ENCODE results near the gene FBLIM1.

Gene FBLIM1

DNA sequence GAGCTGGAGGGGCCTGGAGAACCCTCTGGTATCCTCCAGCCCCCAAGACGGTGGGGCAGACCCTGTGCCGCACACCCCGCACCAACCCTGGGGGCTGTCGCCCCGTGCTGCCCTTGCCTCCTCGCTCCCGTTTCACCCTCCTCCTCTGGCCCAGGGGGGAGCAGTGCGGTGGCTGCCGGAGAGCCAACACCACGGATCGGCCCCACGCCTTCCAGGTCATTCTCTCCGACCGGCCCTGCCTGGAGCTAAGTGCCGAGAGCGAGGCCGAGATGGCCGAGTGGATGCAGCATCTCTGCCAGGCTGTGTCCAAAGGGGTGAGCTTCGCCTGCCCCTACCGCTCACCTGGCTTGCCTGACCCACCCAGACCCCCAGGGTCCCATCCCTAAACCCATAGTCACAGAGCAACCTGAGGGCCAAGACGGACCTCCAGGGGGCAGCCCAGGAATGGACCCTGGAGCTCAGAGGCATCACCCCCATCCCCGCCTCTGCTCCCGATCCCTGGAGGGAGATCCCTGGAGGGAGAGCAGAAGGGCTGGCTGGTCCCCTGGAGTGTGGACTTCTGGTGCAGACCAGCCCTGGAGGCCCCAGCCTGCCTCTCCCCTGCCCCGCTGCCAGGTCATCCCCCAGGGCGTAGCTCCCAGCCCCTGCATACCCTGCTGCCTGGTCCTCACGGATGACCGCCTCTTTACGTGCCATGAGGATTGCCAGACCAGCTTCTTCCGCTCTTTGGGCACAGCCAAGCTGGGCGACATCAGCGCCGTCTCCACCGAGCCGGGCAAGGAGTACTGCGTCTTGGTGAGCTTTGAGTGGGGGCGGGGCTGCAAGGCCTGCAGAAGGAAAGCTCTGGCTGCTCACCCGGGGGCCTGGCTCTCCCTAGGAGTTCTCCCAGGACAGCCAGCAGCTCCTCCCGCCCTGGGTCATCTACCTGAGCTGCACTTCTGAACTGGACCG is 26.6 kb upstream of the FBLIM1 start:
- no peak for DNase-seq

GRCh38 chr1:15732686-15733081 is 25.9 kb upstream of the FBLIM1 start:
- no peak for DNase-seq

DNA sequence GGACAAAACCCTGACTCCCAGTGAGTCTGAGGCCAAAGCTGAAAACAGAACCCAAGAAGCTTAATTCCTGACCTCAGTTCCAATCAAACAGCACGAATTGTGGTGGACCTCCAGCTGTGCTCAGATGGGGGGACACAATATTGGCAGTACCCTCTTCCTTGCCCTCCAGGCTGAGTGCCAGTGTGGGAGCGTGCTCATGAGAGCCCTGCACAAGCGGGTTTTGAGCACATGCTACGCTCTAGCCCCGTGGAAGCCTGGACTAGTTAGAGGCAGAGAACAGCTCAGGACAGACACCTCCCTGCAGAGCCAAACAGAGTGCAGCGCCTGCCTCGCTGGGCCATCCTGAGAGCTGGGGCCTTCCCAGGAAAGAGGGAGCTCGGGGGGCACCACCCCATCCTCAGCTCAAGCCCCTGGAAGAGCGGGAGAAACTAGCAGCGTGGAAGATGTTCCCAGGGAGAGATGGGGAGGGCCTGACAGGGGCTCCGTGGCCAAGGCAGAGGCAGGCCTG is 25.3 kb upstream of the FBLIM1 start:
- DNase-seq = no peak

DNA sequence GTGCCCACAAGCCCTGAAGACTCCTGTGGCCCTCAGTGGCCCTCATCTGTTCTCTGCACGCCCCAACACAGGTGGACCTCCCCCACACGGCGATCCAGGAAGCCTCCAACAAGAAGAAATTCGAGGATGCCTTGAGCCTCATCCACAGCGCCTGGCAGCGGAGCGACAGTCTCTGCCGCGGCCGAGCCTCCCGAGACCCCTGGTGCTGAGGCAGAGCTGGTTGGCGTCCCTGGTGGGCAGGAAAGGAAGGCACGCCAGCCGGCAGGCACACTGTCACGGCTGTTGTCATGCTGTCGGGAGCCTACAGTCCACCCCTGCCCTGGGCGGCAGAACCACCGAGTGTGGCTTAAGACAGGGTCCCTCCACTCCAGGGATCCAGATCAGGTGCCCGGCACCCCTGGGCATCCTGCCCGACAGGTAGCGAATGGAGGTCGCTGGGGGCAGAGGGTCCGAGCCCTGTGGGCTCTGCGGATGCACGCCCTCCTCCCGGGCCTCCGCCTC is 24.8 kb upstream of the FBLIM1 start:
- DNase-seq = no peak

DNA sequence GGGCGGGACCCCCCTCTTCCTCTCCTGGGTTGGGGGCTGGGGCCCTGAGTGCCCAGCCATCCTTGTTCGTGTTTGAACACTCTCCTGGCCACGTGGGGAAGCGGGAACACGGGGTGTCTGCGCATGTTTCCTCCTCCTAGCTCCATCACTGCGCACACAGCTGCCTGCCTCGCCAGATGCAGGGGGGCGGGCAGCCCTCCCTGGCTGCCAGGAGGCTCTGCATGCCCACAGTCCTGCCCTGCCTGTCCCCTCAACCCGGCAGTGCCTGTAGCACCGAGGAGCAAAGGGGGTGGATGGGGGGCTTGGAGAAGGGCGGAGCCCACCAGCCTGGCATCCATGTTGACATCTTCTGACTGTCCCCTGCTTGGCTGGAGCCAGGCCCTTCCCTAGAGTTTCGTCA is 24.3 kb upstream of the FBLIM1 start:
- DNase-seq = no peak

- no peak for DNase-seq
These were observed 23.7 kb upstream of the FBLIM1 start for GRCh38 chr1:15734901-15735300.

DNA sequence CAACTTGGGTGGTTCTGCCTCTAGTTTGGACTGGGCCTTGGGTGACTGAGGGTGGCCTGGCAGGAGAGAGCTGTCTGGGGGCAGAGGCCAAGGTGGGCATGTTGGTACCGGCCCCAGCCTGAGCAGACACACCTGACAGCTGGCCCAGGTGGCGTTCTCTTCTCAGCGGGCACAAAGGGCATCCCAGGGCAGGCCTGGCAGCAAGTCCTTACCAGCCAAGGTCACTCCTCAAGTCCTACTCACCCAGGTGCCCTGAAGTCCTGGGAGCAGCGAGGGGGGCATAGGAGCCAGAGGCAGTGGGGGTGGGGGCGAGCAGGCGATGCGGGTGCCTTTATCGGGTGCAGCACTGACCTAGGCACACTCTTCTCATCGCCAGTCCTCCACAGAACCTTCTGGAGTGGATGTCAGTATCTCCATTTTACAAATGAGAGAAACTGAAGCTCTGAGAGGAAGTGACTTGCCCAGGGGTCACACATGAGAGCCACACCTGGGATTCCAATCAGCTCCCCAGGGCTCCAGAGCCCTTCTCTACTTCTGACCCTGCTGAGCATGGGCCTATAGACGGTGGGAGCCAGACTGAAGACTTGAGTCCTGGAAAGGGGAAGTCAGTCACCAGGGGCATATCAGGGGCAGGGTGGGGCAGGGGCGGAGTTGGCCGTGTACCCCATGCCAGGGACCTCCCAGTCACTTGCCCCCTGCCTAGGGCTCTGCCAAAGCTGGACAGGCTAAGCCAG is 23.1 kb upstream of the FBLIM1 start:
- DNase-seq = no peak

DNA sequence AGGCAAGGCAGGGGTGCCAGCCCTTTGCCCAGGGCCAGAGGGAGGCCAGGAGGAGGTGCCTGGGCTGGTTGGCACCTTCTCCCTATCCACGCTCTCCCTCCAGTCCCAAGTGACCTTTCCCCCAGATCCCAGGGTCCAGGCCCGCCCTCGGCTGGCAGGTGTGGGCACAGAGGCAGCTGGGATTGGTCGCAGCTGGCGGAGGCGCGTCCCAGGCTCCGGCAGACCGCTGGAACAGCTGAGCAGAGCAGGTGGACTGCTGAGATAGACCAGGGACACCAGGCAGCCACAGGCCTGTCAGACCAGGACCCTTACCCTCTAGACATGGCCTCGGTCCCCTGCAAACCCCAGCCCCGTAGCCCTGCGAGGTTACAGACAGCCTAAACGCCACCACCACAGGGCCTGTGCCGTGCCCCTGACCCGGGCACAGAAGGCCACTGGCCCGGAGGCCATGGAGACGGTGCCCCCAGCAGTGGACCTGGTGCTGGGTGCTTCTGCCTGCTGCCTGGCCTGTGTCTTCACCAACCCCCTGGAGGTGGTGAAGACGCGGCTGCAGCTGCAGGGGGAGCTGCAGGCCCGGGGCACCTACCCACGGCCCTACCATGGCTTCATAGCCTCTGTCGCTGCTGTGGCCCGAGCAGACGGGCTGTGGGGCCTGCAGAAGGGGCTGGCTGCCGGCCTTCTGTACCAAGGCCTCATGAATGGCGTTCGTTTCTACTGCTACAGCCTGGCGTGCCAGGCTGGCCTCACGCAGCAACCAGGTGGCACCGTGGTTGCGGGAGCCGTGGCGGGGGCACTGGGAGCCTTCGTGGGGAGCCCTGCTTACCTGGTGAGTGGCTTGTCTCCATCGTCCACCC is 22.3 kb upstream of the FBLIM1 start, which contains the start of gene SLC25A34:
SLC25A34 (plus strand) TSS at position 221 of the 854 bp plus-strand sequence; CDS start at position 449, 228 bp downstream.
- peak; percentile 11 for DNase-seq

DNA sequence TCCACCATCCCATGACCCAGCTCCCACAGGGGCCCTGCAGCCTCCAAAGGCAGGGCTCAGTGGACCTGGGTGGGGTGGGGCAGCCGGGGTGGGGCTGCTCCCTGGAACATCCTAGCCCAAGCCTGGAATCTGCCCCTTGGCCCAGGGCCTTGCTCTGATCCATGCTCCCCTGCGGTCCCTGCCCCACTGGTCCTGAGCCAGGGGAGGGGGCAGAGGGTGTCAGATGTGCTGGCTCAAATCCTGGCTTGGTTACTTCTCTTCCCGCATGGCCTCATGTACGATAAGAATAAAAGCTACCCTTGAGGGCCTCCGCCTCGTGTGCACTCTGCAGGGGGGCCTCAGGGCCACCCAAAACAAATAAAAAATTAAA is 21.7 kb upstream of the FBLIM1 start:
- no peak for DNase-seq

GRCh38 chr1:15737324-15738319 is 21.0 kb upstream of the FBLIM1 start:
- no peak for DNase-seq

DNA sequence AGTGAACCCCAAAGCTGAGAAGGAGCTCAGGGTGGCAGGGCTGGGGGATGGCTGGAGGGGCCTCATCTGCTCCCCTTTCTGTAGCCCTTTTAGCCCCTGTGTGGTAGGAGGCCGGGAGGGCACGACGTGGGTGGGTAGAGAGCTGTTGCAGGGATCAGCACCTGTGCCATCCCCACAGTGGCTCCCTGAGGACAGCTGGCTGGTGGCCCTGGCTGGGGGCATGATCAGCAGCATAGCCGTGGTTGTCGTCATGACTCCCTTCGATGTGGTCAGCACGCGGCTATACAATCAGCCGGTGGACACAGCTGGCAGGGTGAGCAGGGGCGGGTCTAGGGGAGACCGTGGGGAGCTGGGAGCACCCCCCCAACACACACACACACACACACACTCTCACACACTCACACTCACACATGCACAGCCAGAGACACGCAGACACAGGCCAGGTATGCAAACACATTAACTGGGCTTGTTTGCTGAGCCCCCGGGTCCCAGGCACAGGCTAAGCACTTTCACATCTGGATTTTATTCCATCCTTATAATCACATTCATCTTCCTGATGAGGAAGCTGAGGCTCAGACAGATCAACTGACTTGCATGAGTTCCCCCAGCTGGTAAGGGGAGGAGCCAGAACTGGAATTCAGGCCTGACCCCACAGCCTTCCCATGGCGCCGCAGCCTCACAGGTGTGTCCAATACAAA is 20.0 kb upstream of the FBLIM1 start:
- DNase-seq = no peak

- DNase-seq = no peak
These were observed 19.3 kb upstream of the FBLIM1 start for GRCh38 chr1:15739259-15739658.

DNA sequence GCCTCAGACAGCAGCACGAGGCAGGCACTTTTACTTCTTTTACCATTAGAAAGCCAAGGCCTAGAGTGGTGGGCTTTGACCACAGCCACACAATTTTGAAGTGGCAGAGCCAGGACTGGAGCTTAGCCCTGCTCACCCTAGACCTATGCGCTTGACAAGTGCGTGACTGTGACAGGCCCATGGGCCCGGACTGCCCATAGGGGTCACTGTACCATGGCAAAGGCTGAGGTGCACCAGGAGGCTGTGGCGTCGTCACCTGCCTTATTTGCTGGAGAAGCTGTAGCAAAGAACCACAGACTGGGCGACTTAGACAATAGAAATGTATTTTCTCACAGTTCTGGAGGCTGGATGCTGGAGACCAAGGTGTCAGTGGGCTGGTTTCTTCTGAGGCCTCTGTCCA is 18.9 kb upstream of the FBLIM1 start:
- no peak for DNase-seq

DNA sequence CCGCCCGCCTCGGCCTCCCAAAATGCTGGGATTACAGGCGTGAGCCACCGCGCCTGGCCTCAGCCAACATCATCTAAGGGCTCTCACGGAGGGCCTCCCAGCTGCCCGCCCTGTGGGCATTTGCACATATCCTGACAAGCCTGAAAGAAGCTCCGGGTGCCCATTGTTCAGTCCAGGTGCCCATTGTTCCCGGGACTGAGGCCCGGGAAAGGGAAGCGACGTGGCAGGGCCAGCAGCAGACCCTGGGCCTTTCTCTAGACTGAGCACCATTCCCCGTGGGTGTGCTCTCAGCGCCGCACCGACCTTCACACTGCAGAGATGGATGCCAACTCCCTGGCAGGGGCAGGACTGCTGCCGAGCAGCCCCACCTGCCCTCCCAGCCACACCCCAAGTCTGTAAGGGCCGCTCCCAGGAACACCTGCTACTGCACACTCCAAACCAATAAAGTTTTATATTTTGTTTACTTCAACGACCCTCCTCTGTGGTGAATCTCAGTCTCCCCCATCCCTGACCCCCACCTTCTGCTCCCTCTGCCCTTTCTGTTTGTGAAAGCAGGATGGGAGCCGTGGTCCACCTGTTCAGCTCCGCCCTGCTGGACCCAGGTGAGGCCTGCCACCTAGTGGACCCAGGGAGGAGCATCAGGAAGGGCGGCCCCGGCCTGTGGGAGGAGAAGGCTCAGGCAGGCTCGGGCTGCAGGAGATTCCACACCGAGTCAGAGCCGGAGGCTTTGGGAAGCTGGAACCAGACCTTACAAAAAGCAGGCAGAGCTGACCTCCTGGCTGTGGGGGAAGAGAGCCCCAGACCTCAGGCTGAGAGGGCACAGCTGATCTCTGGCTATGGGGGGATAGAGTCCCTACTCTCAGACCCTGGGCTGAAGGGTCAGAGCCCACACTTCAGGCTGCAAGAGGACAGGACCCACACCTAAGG is 17.4 kb upstream of the FBLIM1 start:
- peak; percentile 43 for DNase-seq

GRCh38 chr1:15742339-15742801 is 16.2 kb upstream of the FBLIM1 start, which contains the start of gene TMEM82:
TSS of gene TMEM82 (plus strand) at chr1:15742499. CDS start at chr1:15742560, 61 bp downstream.
- no peak for DNase-seq

DNA sequence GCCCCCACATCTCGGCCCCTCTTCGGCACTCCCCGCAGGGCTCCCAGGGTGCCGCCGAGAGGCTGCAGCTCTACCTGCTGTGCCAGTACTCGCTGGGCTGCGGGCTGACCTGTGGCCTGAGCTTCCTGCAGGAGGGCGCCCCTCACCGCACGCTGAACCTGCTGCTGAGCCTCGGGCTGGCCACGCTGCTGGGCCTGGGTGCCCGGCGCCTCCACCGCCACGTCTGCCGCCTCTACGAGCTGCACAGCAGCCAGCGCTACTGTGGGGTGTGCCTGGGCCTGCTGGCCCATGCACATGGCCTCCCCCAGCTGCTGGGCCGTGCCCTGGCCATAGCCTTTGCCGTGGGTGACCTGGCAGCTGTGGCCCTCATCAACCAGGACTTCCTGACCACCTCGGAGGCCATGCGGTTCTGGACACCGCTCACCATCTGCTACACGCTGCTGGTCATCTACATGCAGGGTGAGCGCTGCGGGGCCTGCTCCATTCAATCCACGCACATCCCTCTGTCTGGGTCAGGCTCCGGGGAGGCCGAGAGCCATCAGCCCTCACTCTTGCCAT is 14.4 kb upstream of the FBLIM1 start:
- no peak for DNase-seq

GRCh38 chr1:15747378-15747777 is 11.2 kb upstream of the FBLIM1 start:
- DNase-seq = no peak

- DNase-seq = no peak
These were observed 10.3 kb upstream of the FBLIM1 start for GRCh38 chr1:15748264-15748663.

Data from midbrain (tissue), 1 donor.